ENCODE results near the gene CYP2R1. TPM values are rescaled to one million over a fixed set of nuclear protein-coding genes. Genes with fewer than 3 reads are reported as not detected.
"Not testable (repeated sequence)": the region's sequence is repeated elsewhere in the genome, so short reads cannot be mapped to it uniquely, and the experiment has no call there.

The CYP2R1 gene
- total and polyA plus RNA-seq, 2 donors from 2014 or later: 11.6 to 18.5 TPM

GRCh38 chr11:14881576-14882193, 10.3 kb downstream of the CYP2R1 start:
- DNase-seq: no peak
- H3K9me3 ChIP-seq (ENCODE audit: control insufficient read depth in 2 of 3, insufficient read depth in 1 of 3, low read length in 3 of 3): no peaks in the 10 kb centered on the region
- no peaks in the 10 kb centered on the region for H3K4me1 ChIP-seq (ENCODE audit: control insufficient read depth in 2 of 3, insufficient read depth in 2 of 3, low read depth in 1 of 3, low read length in 3 of 3)
- no peak for FAIRE-seq
- H3K4me3 ChIP-seq (ENCODE audit: low read length in 3 of 3): no peak overlapping the region
- peaks cover 0 to 7% (median 0%) of the 10 kb centered on the region in 3 donors for H3K36me3 ChIP-seq (ENCODE audit: control insufficient read depth in 2 of 3, insufficient read depth in 3 of 3, low read length in 3 of 3)
- H3K27ac ChIP-seq (ENCODE audit: low read depth in 2 of 2, low read length in 2 of 2): no peak overlapping the region
- intact Hi-C loops (cut with DNase I): no loop called here
- H3K27me3 ChIP-seq (ENCODE audit: control insufficient read depth, insufficient read depth, low read length): no peaks in the 10 kb centered on the region
- H3K9ac ChIP-seq (ENCODE audit: low read length in 3 of 3): no peak overlapping the region
- no peak for TF ChIP-seq CTCF (IDR thresholded peaks at IDR 0.05; ENCODE audit: borderline replicate concordance, extremely low read depth, insufficient read depth)

GRCh38 chr11:14875163-14875562, 16.9 kb downstream of the CYP2R1 start:
- peaks cover 0 to 8% (median 0%) of the 10 kb centered on the region in 3 donors for H3K36me3 ChIP-seq (ENCODE audit: control insufficient read depth in 2 of 3, insufficient read depth in 3 of 3, low read length in 3 of 3)
- no peak overlapping the region for H3K4me3 ChIP-seq (ENCODE audit: low read length in 3 of 3)
- no peak for FAIRE-seq
- H3K9ac ChIP-seq (ENCODE audit: low read length in 3 of 3): no peak overlapping the region
- H3K27me3 ChIP-seq (ENCODE audit: control insufficient read depth, insufficient read depth, low read length): no peaks in the 10 kb centered on the region
- DNase-seq: no peak
- TF ChIP-seq CTCF (IDR thresholded peaks at IDR 0.05; ENCODE audit: borderline replicate concordance, extremely low read depth, insufficient read depth): no peak
- intact Hi-C loops (cut with DNase I): no loop called here
- H3K4me1 ChIP-seq (ENCODE audit: control insufficient read depth in 2 of 3, insufficient read depth in 2 of 3, low read depth in 1 of 3, low read length in 3 of 3): no peaks in the 10 kb centered on the region
- no peaks in the 10 kb centered on the region for H3K9me3 ChIP-seq (ENCODE audit: control insufficient read depth in 2 of 3, insufficient read depth in 1 of 3, low read length in 3 of 3)
- no peak overlapping the region for H3K27ac ChIP-seq (ENCODE audit: low read depth in 2 of 2, low read length in 2 of 2)

- Histone ChIP-seq H3K27ac (ENCODE audit: low read depth in 2 of 2, low read length in 2 of 2) (no peak overlapping the region), H3K9me3 (ENCODE audit: control insufficient read depth in 2 of 3, insufficient read depth in 1 of 3, low read length in 3 of 3) (no peaks in the 10 kb centered on the region), H3K36me3 (ENCODE audit: control insufficient read depth in 2 of 3, insufficient read depth in 3 of 3, low read length in 3 of 3) (peaks cover 0 to 11% (median 0%) of the 10 kb centered on the region in 3 donors), H3K9ac (ENCODE audit: low read length in 3 of 3) (no peak overlapping the region), H3K27me3 (ENCODE audit: control insufficient read depth, insufficient read depth, low read length) (no peaks in the 10 kb centered on the region), H3K4me1 (ENCODE audit: control insufficient read depth in 2 of 3, insufficient read depth in 2 of 3, low read depth in 1 of 3, low read length in 3 of 3) (no peaks in the 10 kb centered on the region), H3K4me3 (ENCODE audit: low read length in 3 of 3) (no peak overlapping the region)
- intact Hi-C loops (cut with DNase I): no loop called here
- no peak for DNase-seq
- no peak for FAIRE-seq
- no peak for TF ChIP-seq CTCF (IDR thresholded peaks at IDR 0.05; ENCODE audit: borderline replicate concordance, extremely low read depth, insufficient read depth)
Observed at GRCh38 chr11:14873632-14874031, 18.4 kb downstream of the CYP2R1 start.

- TF ChIP-seq CTCF (IDR thresholded peaks at IDR 0.05; ENCODE audit: borderline replicate concordance, extremely low read depth, insufficient read depth): no peak
- H3K4me3 ChIP-seq (ENCODE audit: low read length in 3 of 3): no peak overlapping the region
- H3K4me1 ChIP-seq (ENCODE audit: control insufficient read depth in 2 of 3, insufficient read depth in 2 of 3, low read depth in 1 of 3, low read length in 3 of 3): no peaks in the 10 kb centered on the region
- no peaks in the 10 kb centered on the region for H3K9me3 ChIP-seq (ENCODE audit: control insufficient read depth in 2 of 3, insufficient read depth in 1 of 3, low read length in 3 of 3)
- FAIRE-seq (no peak), DNase-seq (no peak)
- peaks cover 0 to 8% (median 0%) of the 10 kb centered on the region in 3 donors for H3K36me3 ChIP-seq (ENCODE audit: control insufficient read depth in 2 of 3, insufficient read depth in 3 of 3, low read length in 3 of 3)
- no peaks in the 10 kb centered on the region for H3K27me3 ChIP-seq (ENCODE audit: control insufficient read depth, insufficient read depth, low read length)
- no peak overlapping the region for H3K27ac ChIP-seq (ENCODE audit: low read depth in 2 of 2, low read length in 2 of 2)
- no peak overlapping the region for H3K9ac ChIP-seq (ENCODE audit: low read length in 3 of 3)
- intact Hi-C loops (cut with DNase I): no loop called here
Observed at GRCh38 chr11:14872032-14872431, 20.0 kb downstream of the CYP2R1 start.

GRCh38 chr11:14863775-14864174, 28.3 kb downstream of the CYP2R1 start:
- H3K4me1 ChIP-seq (ENCODE audit: control insufficient read depth in 2 of 3, insufficient read depth in 2 of 3, low read depth in 1 of 3, low read length in 3 of 3); H3K4me3 ChIP-seq (ENCODE audit: low read length in 3 of 3); H3K27me3 ChIP-seq (ENCODE audit: control insufficient read depth, insufficient read depth, low read length); DNase-seq; H3K36me3 ChIP-seq (ENCODE audit: control insufficient read depth in 2 of 3, insufficient read depth in 3 of 3, low read length in 3 of 3); H3K9ac ChIP-seq (ENCODE audit: low read length in 3 of 3); H3K27ac ChIP-seq (ENCODE audit: low read depth in 2 of 2, low read length in 2 of 2); FAIRE-seq; H3K9me3 ChIP-seq (ENCODE audit: control insufficient read depth in 2 of 3, insufficient read depth in 1 of 3, low read length in 3 of 3); intact Hi-C loops (cut with DNase I): not testable (repeated sequence)
